ENCODE data around the gene RABEP2.

DNA sequence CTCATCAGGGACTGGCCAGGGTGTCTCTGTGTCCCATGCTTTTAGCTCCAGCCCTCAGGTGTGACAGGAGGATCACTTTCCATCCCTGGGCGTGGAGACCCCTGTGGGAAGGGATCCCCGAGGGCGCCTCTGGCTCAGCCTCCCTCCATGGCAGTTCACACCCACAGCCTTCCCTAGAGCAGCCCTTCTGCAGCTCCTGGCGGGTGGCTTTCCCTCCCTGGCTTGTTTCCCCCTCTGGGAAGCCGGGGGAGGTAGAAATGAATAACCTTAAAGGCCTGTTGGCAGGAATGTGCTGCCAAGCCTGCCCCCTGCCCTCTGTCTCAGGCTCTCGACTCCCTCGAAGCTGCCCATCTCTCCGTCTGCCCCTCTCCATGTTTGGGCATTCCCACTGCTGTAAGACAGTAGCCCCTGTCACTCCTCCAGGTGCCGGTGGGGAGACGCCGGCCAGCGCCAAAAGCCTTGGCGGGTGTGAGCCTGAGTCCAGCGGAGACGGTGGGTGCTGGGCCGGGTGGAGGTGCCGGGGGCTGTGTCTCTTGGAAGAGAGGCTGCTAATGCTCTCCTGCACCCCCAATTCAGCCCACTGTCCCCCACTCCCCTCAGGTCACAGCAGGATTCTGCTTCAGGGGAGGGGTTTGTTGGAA lies 48.9 kb downstream of the RABEP2 start:
- TF ChIP-seq, protein P1, sequence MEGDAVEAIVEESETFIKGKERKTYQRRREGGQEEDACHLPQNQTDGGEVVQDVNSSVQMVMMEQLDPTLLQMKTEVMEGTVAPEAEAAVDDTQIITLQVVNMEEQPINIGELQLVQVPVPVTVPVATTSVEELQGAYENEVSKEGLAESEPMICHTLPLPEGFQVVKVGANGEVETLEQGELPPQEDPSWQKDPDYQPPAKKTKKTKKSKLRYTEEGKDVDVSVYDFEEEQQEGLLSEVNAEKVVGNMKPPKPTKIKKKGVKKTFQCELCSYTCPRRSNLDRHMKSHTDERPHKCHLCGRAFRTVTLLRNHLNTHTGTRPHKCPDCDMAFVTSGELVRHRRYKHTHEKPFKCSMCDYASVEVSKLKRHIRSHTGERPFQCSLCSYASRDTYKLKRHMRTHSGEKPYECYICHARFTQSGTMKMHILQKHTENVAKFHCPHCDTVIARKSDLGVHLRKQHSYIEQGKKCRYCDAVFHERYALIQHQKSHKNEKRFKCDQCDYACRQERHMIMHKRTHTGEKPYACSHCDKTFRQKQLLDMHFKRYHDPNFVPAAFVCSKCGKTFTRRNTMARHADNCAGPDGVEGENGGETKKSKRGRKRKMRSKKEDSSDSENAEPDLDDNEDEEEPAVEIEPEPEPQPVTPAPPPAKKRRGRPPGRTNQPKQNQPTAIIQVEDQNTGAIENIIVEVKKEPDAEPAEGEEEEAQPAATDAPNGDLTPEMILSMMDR (optimal IDR thresholded peaks at IDR 0.05 in 1 of 3, IDR thresholded peaks at IDR 0.05 in 1 of 3, conservative IDR thresholded peaks at IDR 0.05 in 1 of 3; ENCODE audit: extremely low read depth in 1 of 3, insufficient read depth in 2 of 3, low read length in 3 of 3), result no peak
- TF ChIP-seq EZH2 (IDR thresholded peaks at IDR 0.05; ENCODE audit: low read length), result no peak
